ENCODE results near the gene DISC1. TPM values are rescaled to one million over a fixed set of nuclear protein-coding genes. Genes with fewer than 3 reads are reported as not detected.
"Not testable (repeated sequence)": the region's sequence is repeated elsewhere in the genome, so short reads cannot be mapped to it uniquely, and the experiment has no call there.

Gene DISC1
- total RNA-seq, 1 donor: 21.0 TPM

GRCh38 chr1:231761747-231762541 lies 135.4 kb downstream of the DISC1 start:
- DNase-seq (ENCODE audit: low read depth in 2 of 3, low spot score in 2 of 3): no peak

GRCh38 chr1:231763456-231763855 lies 136.9 kb downstream of the DISC1 start:
- DNase-seq (ENCODE audit: low read depth in 2 of 3, low spot score in 2 of 3): no peak

- not testable (repeated sequence) for DNase-seq (ENCODE audit: low read depth in 2 of 3, low spot score in 2 of 3)
Observed at GRCh38 chr1:231765825-231766224, 139.2 kb downstream of the DISC1 start.

GRCh38 chr1:231767471-231767870 lies 140.9 kb downstream of the DISC1 start:
- no peak for DNase-seq (ENCODE audit: low read depth in 2 of 3, low spot score in 2 of 3)

GRCh38 chr1:231768416-231768815 lies 141.8 kb downstream of the DISC1 start:
- DNase-seq (ENCODE audit: low read depth in 2 of 3, low spot score in 2 of 3): no peak

- no peak for DNase-seq (ENCODE audit: low read depth in 2 of 3, low spot score in 2 of 3)
Observed at GRCh38 chr1:231770506-231771175, 144.1 kb downstream of the DISC1 start.

- DNase-seq (ENCODE audit: low read depth in 2 of 3, low spot score in 2 of 3): no peak
Observed at GRCh38 chr1:231774719-231775335, 148.2 kb downstream of the DISC1 start.

- no peak for DNase-seq (ENCODE audit: low read depth in 2 of 3, low spot score in 2 of 3)
Observed at GRCh38 chr1:231776010-231776756, 149.6 kb downstream of the DISC1 start.

GRCh38 chr1:231776757-231777062 lies 150.1 kb downstream of the DISC1 start:
- DNase-seq (ENCODE audit: low read depth in 2 of 3, low spot score in 2 of 3): no peak

- DNase-seq (ENCODE audit: low read depth in 2 of 3, low spot score in 2 of 3): no peak
Observed at GRCh38 chr1:231778009-231778719, 151.6 kb downstream of the DISC1 start.

GRCh38 chr1:231779081-231779480 lies 152.5 kb downstream of the DISC1 start:
- DNase-seq (ENCODE audit: low read depth in 2 of 3, low spot score in 2 of 3): no peak

- peak in 2 of 3 donors; percentile 49 to 68 for DNase-seq (ENCODE audit: low read depth in 2 of 3, low spot score in 2 of 3)
Observed at GRCh38 chr1:231781892-231782291, 155.3 kb downstream of the DISC1 start.

- not testable (repeated sequence) for DNase-seq (ENCODE audit: low read depth in 2 of 3, low spot score in 2 of 3)
Observed at GRCh38 chr1:231785073-231785472, 158.5 kb downstream of the DISC1 start.

GRCh38 chr1:231786126-231786525 lies 159.5 kb downstream of the DISC1 start:
- DNase-seq (ENCODE audit: low read depth in 2 of 3, low spot score in 2 of 3): no peak

GRCh38 chr1:231792634-231793033 lies 166.0 kb downstream of the DISC1 start:
- DNase-seq (ENCODE audit: low read depth in 2 of 3, low spot score in 2 of 3): no peak

- DNase-seq (ENCODE audit: low read depth in 2 of 3, low spot score in 2 of 3): no peak
Observed at GRCh38 chr1:231793893-231794292, 167.3 kb downstream of the DISC1 start.

- no peak for DNase-seq (ENCODE audit: low read depth in 2 of 3, low spot score in 2 of 3)
Observed at GRCh38 chr1:231796141-231796540, 169.6 kb downstream of the DISC1 start.

- DNase-seq (ENCODE audit: low read depth in 2 of 3, low spot score in 2 of 3): no peak
Observed at GRCh38 chr1:231799363-231799986, 172.9 kb downstream of the DISC1 start.

GRCh38 chr1:231800108-231800507 lies 173.5 kb downstream of the DISC1 start:
- no peak for DNase-seq (ENCODE audit: low read depth in 2 of 3, low spot score in 2 of 3)

GRCh38 chr1:231801042-231801585 lies 174.5 kb downstream of the DISC1 start:
- no peak for DNase-seq (ENCODE audit: low read depth in 2 of 3, low spot score in 2 of 3)
